HTERT RPE-1 (cell line): ENCODE results near the gene DNAH14.

ENCODE experiments used
- in situ Hi-C: fragments of 300-500 bp; cut with MboI; formaldehyde crosslinking; loops from 4 replicates; pipeline ENCODE4 v1.14.3; 2020; ENCODE audit warnings: low sequenced_read_pairs

DNAH14 gene

DNA sequence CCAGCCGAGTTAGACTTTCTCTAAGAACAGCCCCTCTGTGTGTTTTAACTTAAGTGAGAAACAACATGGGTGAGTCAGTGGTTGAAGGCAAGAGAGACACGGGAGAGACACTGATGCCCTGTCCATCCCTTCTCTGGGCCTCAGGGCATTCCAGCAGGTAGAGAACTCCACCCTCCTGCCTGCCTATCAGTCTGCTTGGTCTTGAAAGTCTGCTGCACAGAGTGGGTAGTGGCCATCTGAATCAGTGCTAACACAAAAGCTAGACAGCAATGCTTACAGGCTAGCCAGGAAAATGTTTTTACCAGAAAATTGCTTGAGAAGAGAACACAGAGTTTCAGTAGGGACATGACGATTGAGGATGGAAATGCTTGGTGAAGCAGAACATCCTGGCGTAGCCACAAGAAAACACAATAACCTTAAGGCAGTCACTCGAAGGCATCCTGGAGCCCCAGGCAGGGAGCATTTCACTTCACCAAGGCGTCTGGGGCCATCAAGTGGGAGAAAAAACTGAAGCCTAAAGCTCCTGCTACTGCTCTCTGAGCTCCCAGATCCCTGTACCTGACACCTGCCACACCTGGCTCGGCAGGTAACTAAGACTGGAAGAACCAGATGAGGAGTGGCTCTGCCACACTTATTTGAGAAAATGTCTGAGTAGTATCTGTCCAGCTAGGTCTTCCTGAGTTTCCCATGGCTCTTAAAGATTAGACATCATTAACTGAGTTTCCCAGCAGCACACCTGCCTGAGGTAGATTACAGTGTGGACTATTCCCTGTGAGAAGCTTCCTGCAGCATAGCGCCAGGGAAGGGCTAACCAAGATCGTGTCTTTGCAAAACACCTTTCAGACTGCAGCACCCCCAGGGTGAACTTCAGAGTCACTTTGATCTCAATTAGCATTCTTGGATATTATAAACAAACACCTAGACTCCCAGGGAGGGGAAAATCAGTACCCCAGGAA lies 516.4 kb downstream of the DNAH14 start:
- in situ Hi-C loops = no loop called here

- in situ Hi-C loops = no loop called here
Measured at GRCh38 chr1:225446595-225446960, 517.1 kb downstream of the DNAH14 start.

DNA sequence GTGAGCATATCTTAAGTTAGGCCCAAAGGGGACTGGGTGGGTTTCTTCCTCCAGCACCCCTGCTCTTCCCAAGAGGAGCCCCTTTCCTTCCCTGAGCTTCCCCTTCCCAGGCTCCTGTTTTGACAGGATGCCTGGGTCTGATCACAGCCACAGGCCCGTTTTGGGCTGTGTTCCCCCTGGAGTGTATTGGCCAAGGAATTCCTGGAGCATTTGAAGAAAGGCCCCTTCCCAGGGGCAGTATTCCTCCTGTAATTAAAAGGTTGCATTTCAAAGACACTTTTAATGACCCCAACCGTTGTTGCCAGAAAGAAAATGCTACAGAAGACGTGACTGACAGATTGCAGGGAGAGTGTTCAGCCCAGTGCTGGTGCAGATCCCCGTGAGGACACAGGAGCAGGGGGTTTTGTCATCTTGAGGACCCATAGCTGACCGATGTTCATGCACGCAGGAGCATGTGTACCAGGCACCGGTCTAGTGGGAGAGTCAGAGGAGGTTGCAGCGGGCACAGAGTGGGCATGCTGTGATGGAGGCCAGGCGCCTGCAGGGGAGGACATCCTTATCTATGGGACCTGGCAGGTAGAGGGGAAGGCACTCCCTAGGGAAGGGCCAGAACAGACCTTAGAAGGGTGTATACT lies 517.6 kb downstream of the DNAH14 start:
- in situ Hi-C loops = no loop called here

DNA sequence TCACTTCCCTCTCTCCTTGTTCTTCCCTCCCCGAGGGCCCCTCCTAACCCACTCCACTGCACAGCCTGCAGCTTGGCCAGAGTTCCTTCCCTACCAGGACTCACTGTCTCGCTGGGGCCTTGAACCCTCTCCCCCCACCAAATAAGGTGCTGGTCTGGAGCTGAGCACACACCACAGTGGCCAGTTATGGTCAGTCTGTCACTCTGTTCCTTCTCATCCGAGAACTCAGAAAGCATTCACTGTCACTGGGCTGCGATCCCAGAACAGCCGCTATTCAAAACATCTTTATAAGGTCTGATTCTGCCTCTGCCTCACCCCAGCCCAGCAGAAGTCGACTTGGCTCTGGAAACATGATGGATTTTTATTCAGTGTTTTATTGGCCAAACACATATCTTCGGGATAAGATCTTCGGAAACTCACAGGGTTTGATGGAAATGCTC lies 518.2 kb downstream of the DNAH14 start:
- in situ Hi-C loops = no loop called here

- in situ Hi-C loops = no loop called here
Measured at GRCh38 chr1:225448146-225448805, 518.8 kb downstream of the DNAH14 start.
